GM12891 (cell line): ENCODE measurements around the gene MEP1B.

Source experiments
- POLR2A ChIP-seq: IDR thresholded peaks from 2 replicates; pipeline ENCODE4 v1.6.1; 2011; ENCODE audit warnings: low read depth, low read length, control low read depth
- POLR2AphosphoS5 ChIP-seq: IDR thresholded peaks from 2 replicates; pipeline ENCODE4 v1.6.1; 2011; ENCODE audit warnings: low read depth, low read length, control low read depth
- SPI1 ChIP-seq: IDR thresholded peaks from 2 replicates; pipeline ENCODE4 v1.6.1; 2011; ENCODE audit warnings: low read depth, low read length, control low read depth
- TAF1 ChIP-seq: IDR thresholded peaks from 2 replicates; pipeline ENCODE4 v1.6.1; 2011; ENCODE audit warnings: low read depth, low read length, control low read depth

DNA sequence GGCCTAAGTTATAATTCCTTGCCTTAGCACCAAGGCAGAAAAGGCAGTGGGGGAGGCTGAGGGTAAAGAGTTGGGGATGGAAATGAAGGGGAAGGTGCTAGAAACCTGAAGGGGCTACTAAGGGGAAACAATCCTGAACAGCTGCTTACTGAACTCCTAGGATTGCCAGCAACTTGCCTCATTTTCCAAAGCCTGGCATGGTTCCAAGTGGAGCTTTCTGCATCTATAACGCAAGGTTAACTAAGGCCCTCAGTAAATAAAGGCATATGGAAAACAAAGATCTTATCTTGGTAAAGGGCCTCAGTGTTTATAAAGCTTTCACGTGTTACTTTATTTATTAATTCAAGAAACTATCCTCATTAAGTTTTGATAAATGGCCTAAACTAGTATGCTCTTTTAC lies 10.9 kb downstream of the MEP1B start:
- TF ChIP-seq POLR2AphosphoS5 (no peak), POLR2A (no peak), TAF1 (no peak), SPI1 (no peak)
